C1 segment of cervical spinal cord (tissue), 14 donors: Measurements from ENCODE around the gene NLRC3.
"Not testable (repeated sequence)": the region's sequence is repeated elsewhere in the genome, so short reads cannot be mapped to it uniquely, and the experiment has no call there.

Experiments
- DNase-seq, 14 donors: peaks; one replicate each; lab custom pipeline; 2025; lab: John Stamatoyannopoulos, UW

NLRC3 gene

GRCh38 chr16:3514621-3515020, 62.6 kb downstream of the NLRC3 start:
- DNase-seq, result no peak

- no peak for DNase-seq
Observed at GRCh38 chr16:3513892-3514583, 63.2 kb downstream of the NLRC3 start.

- no peak for DNase-seq
Observed at GRCh38 chr16:3511286-3512180, 65.7 kb downstream of the NLRC3 start.

GRCh38 chr16:3510416-3510815, 66.8 kb downstream of the NLRC3 start:
- no peak for DNase-seq

- DNase-seq, result no peak
Observed at GRCh38 chr16:3509470-3509928, 67.7 kb downstream of the NLRC3 start.

- no peak for DNase-seq
Observed at GRCh38 chr16:3508736-3509135, 68.5 kb downstream of the NLRC3 start.

- DNase-seq, result no peak
Observed at GRCh38 chr16:3503523-3503922, 73.7 kb downstream of the NLRC3 start.

- no peak for DNase-seq
Observed at GRCh38 chr16:3501783-3502400, 75.3 kb downstream of the NLRC3 start.

- DNase-seq, result not testable (repeated sequence)
Observed at GRCh38 chr16:3501412-3501761, 75.8 kb downstream of the NLRC3 start.

GRCh38 chr16:3498988-3499387, 78.2 kb downstream of the NLRC3 start:
- DNase-seq, result no peak

- DNase-seq, result no peak
Observed at GRCh38 chr16:3497771-3498170, 79.4 kb downstream of the NLRC3 start.

- no peak for DNase-seq
Observed at GRCh38 chr16:3496386-3496785, 80.8 kb downstream of the NLRC3 start.

- DNase-seq, result no peak
Observed at GRCh38 chr16:3495176-3495575, 82.0 kb downstream of the NLRC3 start, which contains the start of gene C16orf90. Gene C16orf90, minus strand, starts transcription at chr16:3495489. Its CDS starts 68 bp downstream, at chr16:3495421.

- DNase-seq, result no peak
Observed at GRCh38 chr16:3494386-3494973, 82.7 kb downstream of the NLRC3 start.

GRCh38 chr16:3492356-3492755, 84.8 kb downstream of the NLRC3 start:
- DNase-seq, result no peak

- no peak for DNase-seq
Observed at GRCh38 chr16:3490911-3491629, 86.1 kb downstream of the NLRC3 start.
